Heart left ventricle (tissue), 16 donors: ENCODE results near the gene BICC1. TPM values are rescaled to one million over a fixed set of nuclear protein-coding genes. Genes with fewer than 3 reads are reported as not detected.

Experiments used
- ATAC-seq, 4 donors: fragments of 200-7000 bp; cut with Tn5 transposase; one replicate each; pipeline ENCODE4 v1.9.1; 2020 to 2022; ENCODE audit warnings: moderate library complexity in 4 of 4, mild to moderate bottlenecking in 3 of 4, moderate number of reproducible peaks in 1 of 4
- DNase-seq, 5 donors: peaks; one replicate each; pipeline ENCODE4 v3.0.0-alpha.2; 2020
- H3K27ac ChIP-seq, 12 donors: fragments of 200-600 bp; sonication (generic) in 4 of 12; one replicate each; pipeline versions ENCODE4 v1.5.0 to v1.8.0; 2016 to 2022; ENCODE audit warnings: mild to moderate bottlenecking in 2 of 12
- H3K27me3 ChIP-seq, 9 donors: fragments of 200-600 bp; sonication (generic) in 2 of 9; one replicate each; pipeline versions ENCODE4 v1.5.1 to v1.8.0; 2016 to 2022; ENCODE audit warnings: mild to moderate bottlenecking in 3 of 9
- H3K36me3 ChIP-seq, 9 donors: fragments of 200-600 bp; sonication (generic) in 2 of 9; one replicate each; pipeline versions ENCODE4 v1.5.0 to v1.8.0; 2018 to 2022; ENCODE audit warnings: mild to moderate bottlenecking in 2 of 9
- H3K4me1 ChIP-seq, 12 donors: fragments of 200-600 bp; sonication (generic) in 4 of 12; one replicate each; pipeline versions ENCODE4 v1.5.0 to v1.8.0; 2016 to 2022; ENCODE audit warnings: mild to moderate bottlenecking in 3 of 12
- H3K4me3 ChIP-seq, 12 donors: fragments of 200-600 bp; sonication (generic) in 4 of 12; one replicate each; pipeline versions ENCODE4 v1.5.0 to v1.8.0; 2017 to 2022; ENCODE audit warnings: mild to moderate bottlenecking in 9 of 12, moderate library complexity in 4 of 12
- H3K9me3 ChIP-seq, 12 donors: fragments of 200-600 bp; sonication (generic) in 4 of 12; one replicate each; pipeline versions ENCODE4 v1.5.0 to v1.8.0; 2016 to 2022; ENCODE audit warnings: mild to moderate bottlenecking in 1 of 12
- CTCF ChIP-seq, 12 donors: fragments of 200-600 bp; sonication (generic) in 4 of 12; IDR thresholded peaks; one replicate each; pipeline versions ENCODE4 v1.5.0 to v1.8.0; 2018 to 2022; ENCODE audit warnings: antibody characterized with exemption in 12 of 12, mild to moderate bottlenecking in 5 of 12
- POLR2A ChIP-seq, 2 donors: fragments of 450-650 bp; IDR thresholded peaks; one replicate each; pipeline ENCODE4 v1.6.1; 2017; ENCODE audit warnings: antibody characterized with exemption in 2 of 2, mild to moderate bottlenecking in 2 of 2, moderate library complexity in 2 of 2
- whole genome bisulfite sequencing, 4 donors: extraction: QIAGEN DNeasy Blood & Tissue Kit in 2 of 4; methylation state at CpG; one replicate each; pipeline versions ENCODE4 v1.1.5 to v1.1.7; 2013 to 2018; 5-methylcytosine and 5-hydroxymethylcytosine counted together
- intact Hi-C, 10 donors: fragments of 100-400 bp; cut with DNase I; formaldehyde crosslinking; loops; one replicate each; pipeline versions ENCODE4 v1.11.1 to v1.14.2; 2022
- polyA plus RNA-seq, 2 donors: library from polyadenylated mRNA; stranded (reverse); fragments of 200-250 nt; gene quantifications; one replicate each; pipeline ENCODE4 v1.2.3, GENCODE V29; 2013
- total RNA-seq, 9 donors: library from RNA; depleted of rRNA in 2 of 9; stranded (reverse); fragments of >200 nt in 2 of 9; fragmentation: NEBNext Ultra II Directional in 3 of 9; extraction: Animal tissue kit (Norgen Biotek cat#: 25700) in 3 of 9; gene quantifications; one replicate each; pipeline versions ENCODE4 v1.1.0 to v1.2.4, GENCODE V29; 2016 to 2023
- donor health status: ischemic (EF 13 %, LVEDD 7.1; RV severe dilation, severe dysfunction).
- donor health status: healthy with polysubstance abuse.
- donor health status: DM: no; HTN: yes; CAD: no.
- donor health status: DM: no; HTN: no; CAD: no.
- donor health status: ischemic (EF 25% LVEDD 6.9; RV normal size, moderate dysfunction).
- donor health status: ischemic (EF 25% LVEDD 5.7; RV mildly dilated, moderate dysfunction).
- donor health status: healthy.
- donor health status: DM: yes; HTN: yes; CAD: no.
- donor health status: ischemic (EF 35%, LVEDD 5.7; RV mildly dilated, moderate dysfunction).
- donor health status: nonischemic (EF 11% LVEDD 7.7; RV severe dilation, severe dysfunction).
- donor health status: DM: yes; HTN: yes; CAD: no.
- donor health status: PGD.
- donor health status: ischemic (EF 29% LVEDD 5.4; RV normal size, mild dysfunction).
- donor health status: nonischemic (EF 23%, LVEDD 6.1; RV moderate dilation, normal function).

The BICC1 gene
- total and polyA plus RNA-seq, 11 donors = 1.6 to 18.7 (median 4.8) TPM

GRCh38 chr10:58554316-58554715 is 41.6 kb downstream of the BICC1 start:
- WGBS, 4 donors = 78 to 90% (median 82%) methylated on average over 2 of the region's 2 CpGs
- peaks cover 0 to 27% (median 0%) of the 10 kb centered on the region in 12 donors for H3K9me3 ChIP-seq
- no peaks in the 10 kb centered on the region for H3K4me1 ChIP-seq
- no peaks in the 10 kb centered on the region for H3K36me3 ChIP-seq
- intact Hi-C loops = no loop called here
- no peak for ATAC-seq
- no peaks in the 10 kb centered on the region for H3K27me3 ChIP-seq
- no peak overlapping the region for H3K4me3 ChIP-seq
- TF ChIP-seq POLR2A (IDR thresholded peaks at IDR 0.05) = no peak
- TF ChIP-seq CTCF (IDR thresholded peaks at IDR 0.05) = no peak
- DNase-seq = no peak
- H3K27ac ChIP-seq = no peak overlapping the region

- WGBS, 4 donors = 74 to 83% (median 80%) methylated on average over 4 of the region's 4 CpGs
- ATAC-seq (no peak), DNase-seq (no peak)
- Histone ChIP-seq H3K27me3 (no peaks in the 10 kb centered on the region), H3K4me1 (no peaks in the 10 kb centered on the region), H3K27ac (no peak overlapping the region), H3K36me3 (no peaks in the 10 kb centered on the region), H3K4me3 (no peak overlapping the region), H3K9me3 (peaks cover 0 to 35% (median 0%) of the 10 kb centered on the region in 12 donors)
- TF ChIP-seq CTCF (IDR thresholded peaks at IDR 0.05) = no peak
- no peak for TF ChIP-seq POLR2A (IDR thresholded peaks at IDR 0.05)
- intact Hi-C loops = no loop called here
Measured at GRCh38 chr10:58555170-58555929, 42.7 kb downstream of the BICC1 start.

- no peak for DNase-seq
- H3K27me3 ChIP-seq = no peaks in the 10 kb centered on the region
- 92 to 94% (median 92%) methylated on average over 2 of the region's 2 CpGs for WGBS, 4 donors
- TF ChIP-seq POLR2A (IDR thresholded peaks at IDR 0.05) (no peak), CTCF (IDR thresholded peaks at IDR 0.05) (no peak)
- peaks cover 0 to 41% (median under 1%) of the 10 kb centered on the region in 12 donors for H3K9me3 ChIP-seq
- intact Hi-C loops = no loop called here
- no peaks in the 10 kb centered on the region for H3K4me1 ChIP-seq
- H3K4me3 ChIP-seq = no peak overlapping the region
- ATAC-seq = no peak
- H3K27ac ChIP-seq = no peak overlapping the region
- no peaks in the 10 kb centered on the region for H3K36me3 ChIP-seq
Measured at GRCh38 chr10:58555930-58556311, 43.2 kb downstream of the BICC1 start.

GRCh38 chr10:58556516-58557165 is 44.0 kb downstream of the BICC1 start:
- no peak for TF ChIP-seq POLR2A (IDR thresholded peaks at IDR 0.05)
- TF ChIP-seq CTCF (IDR thresholded peaks at IDR 0.05) = no peak
- Histone ChIP-seq H3K36me3 (no peaks in the 10 kb centered on the region), H3K4me3 (no peak overlapping the region), H3K27ac (no peak overlapping the region), H3K9me3 (peaks cover 0 to 48% (median 8%) of the 10 kb centered on the region in 12 donors), H3K27me3 (no peaks in the 10 kb centered on the region), H3K4me1 (no peaks in the 10 kb centered on the region)
- DNase-seq (no peak), ATAC-seq (no peak)
- WGBS, 4 donors = 88 to 93% (median 91%) methylated on average over 5 of the region's 5 CpGs
- intact Hi-C loops = no loop called here
